Activated CD4-positive, alpha-beta T cell treated with anti-CD3 and anti-CD28 coated beads for 36 hours (primary cell): Measurements from ENCODE around the gene CPOX. TPM values are rescaled to one million over a fixed set of nuclear protein-coding genes. Genes with fewer than 3 reads are reported as not detected.

Source experiments
- ATAC-seq: fragments of 200-7000 bp; cut with Tn5 transposase; one replicate; pipeline ENCODE4 v1.10.0; 2021; ENCODE audit warnings: mild to moderate bottlenecking, moderate library complexity
- CTCF ChIA-PET: fragments of 350-600 bp; sonication (Branson Sonifier 250); formaldehyde crosslinking; loops from one replicate; lab custom pipeline; 2021; ENCODE audit warnings: antibody characterized with exemption; lab: Charles Lee
- POLR2A ChIA-PET: fragments of 350-600 bp; sonication (Branson Sonifier 250); formaldehyde crosslinking; loops from one replicate; lab custom pipeline; 2021; ENCODE audit warnings: antibody characterized with exemption, inconsistent platforms; lab: Charles Lee
- DNase-seq: peaks from one replicate; pipeline ENCODE4 v3.0.0-alpha.2; 2020
- H3K27ac Mint-ChIP-seq: one replicate; pipeline ENCODE4 v1.8.0; 2021; ENCODE audit warnings: mixed read lengths
- H3K27me3 Mint-ChIP-seq: one replicate; pipeline ENCODE4 v1.8.0; 2021; ENCODE audit warnings: mixed read lengths
- H3K36me3 Mint-ChIP-seq: one replicate; pipeline ENCODE4 v1.8.0; 2021; ENCODE audit warnings: low read depth, mixed read lengths
- H3K4me1 Mint-ChIP-seq: one replicate; pipeline ENCODE4 v1.8.0; 2021; ENCODE audit warnings: mixed read lengths
- H3K4me3 Mint-ChIP-seq: one replicate; pipeline ENCODE4 v1.8.0; 2021; ENCODE audit warnings: mild to moderate bottlenecking, moderate library complexity, mixed read lengths
- H3K9me3 Mint-ChIP-seq: one replicate; pipeline ENCODE4 v1.8.0; 2021; ENCODE audit warnings: low read depth, mixed read lengths
- intact Hi-C, 2 experiments: fragments of 100-400 bp; cut with DNase I in 1 of 2; cut with micrococcal nuclease in 1 of 2; formaldehyde crosslinking; loops; one replicate each; pipeline versions ENCODE4 v1.14.2 to v1.15.1; 2022 to 2024; cut with DNase I, micrococcal nuclease
- total RNA-seq, 2 experiments: library from RNA; stranded (reverse); gene quantifications; one replicate each; pipeline ENCODE4 v1.2.3, GENCODE V29; 2021

Gene CPOX
- total RNA-seq, 2 experiments from 2014 or later: 40.3 to 41.9 TPM

DNA sequence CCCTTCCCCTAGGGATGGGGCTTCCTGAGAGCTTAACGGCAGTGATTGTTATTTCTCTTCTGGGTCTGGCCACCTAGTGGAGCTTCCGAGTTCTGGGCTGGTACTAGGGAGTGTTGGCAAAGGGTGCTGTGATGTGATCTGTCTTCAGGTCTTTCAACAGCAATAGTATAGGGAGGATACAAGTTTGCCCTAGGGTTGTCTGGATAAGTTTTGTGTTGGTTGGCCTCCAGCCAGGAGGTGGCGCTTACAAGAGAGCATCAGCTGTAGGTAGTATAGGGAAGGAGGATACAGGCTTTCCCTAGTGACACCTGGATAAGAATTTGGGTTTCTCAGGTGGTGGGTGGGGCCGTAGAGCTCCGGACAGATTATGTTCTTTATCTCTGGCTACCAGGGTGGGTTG, 19.2 kb upstream of the CPOX start:
- no peaks in the 10 kb centered on the region for H3K36me3 Mint-ChIP-seq
- CTCF ChIA-PET: interaction anchor here (0.8 to 3.8 kb wide), 3 partner anchors 10 to 205 kb away, joined by 4 to 23 read pairs (median 5); no protein-coding TSS in a partner anchor

GRCh38 chr3:98608029-98608428, 14.6 kb upstream of the CPOX start:
- Mint-ChIP-seq H3K27ac (no peak overlapping the region), H3K4me3 (no peak overlapping the region), H3K36me3 (no peaks in the 10 kb centered on the region), H3K4me1 (no peaks in the 10 kb centered on the region), H3K9me3 (peaks cover 9% of the 10 kb centered on the region), H3K27me3 (peaks cover 4% of the 10 kb centered on the region)
- intact Hi-C loops: no loop called here
- ATAC-seq (no peak), DNase-seq (no peak)
- ChIA-PET POLR2A (no interaction called here), CTCF (no interaction called here)

More for the DNA sequence above, 19.2 kb upstream of the CPOX start:
- Mint-ChIP-seq H3K27ac (no peak overlapping the region), H3K4me3 (no peak overlapping the region), H3K27me3 (peaks cover 3% of the 10 kb centered on the region), H3K9me3 (peaks cover 6% of the 10 kb centered on the region), H3K4me1 (no peaks in the 10 kb centered on the region)
- POLR2A ChIA-PET: no interaction called here
- DNase-seq (peak; percentile 29), ATAC-seq (no peak)
- intact Hi-C loops: no loop called here

GRCh38 chr3:98603580-98603979, 10.2 kb upstream of the CPOX start:
- DNase-seq (no peak), ATAC-seq (no peak)
- H3K27me3 Mint-ChIP-seq: peaks cover 2% of the 10 kb centered on the region
- no peaks in the 10 kb centered on the region for H3K4me1 Mint-ChIP-seq
- intact Hi-C loops: loop anchor here in 1 of 2 experiments (2.0 to 5.0 kb wide), 2 partner anchors 53 to 1149 kb away; no protein-coding TSS in a partner anchor
- no peaks in the 10 kb centered on the region for H3K36me3 Mint-ChIP-seq
- no peak overlapping the region for H3K27ac Mint-ChIP-seq
- H3K4me3 Mint-ChIP-seq: no peak overlapping the region
- POLR2A ChIA-PET: no interaction called here
- peaks cover 3% of the 10 kb centered on the region for H3K9me3 Mint-ChIP-seq
- CTCF ChIA-PET: interaction anchor here (0.5 to 4.8 kb wide), 8 partner anchors 9 to 57 kb away, joined by 3 to 23 read pairs (median 4); partner anchors contain the start of gene CPOX

DNA sequence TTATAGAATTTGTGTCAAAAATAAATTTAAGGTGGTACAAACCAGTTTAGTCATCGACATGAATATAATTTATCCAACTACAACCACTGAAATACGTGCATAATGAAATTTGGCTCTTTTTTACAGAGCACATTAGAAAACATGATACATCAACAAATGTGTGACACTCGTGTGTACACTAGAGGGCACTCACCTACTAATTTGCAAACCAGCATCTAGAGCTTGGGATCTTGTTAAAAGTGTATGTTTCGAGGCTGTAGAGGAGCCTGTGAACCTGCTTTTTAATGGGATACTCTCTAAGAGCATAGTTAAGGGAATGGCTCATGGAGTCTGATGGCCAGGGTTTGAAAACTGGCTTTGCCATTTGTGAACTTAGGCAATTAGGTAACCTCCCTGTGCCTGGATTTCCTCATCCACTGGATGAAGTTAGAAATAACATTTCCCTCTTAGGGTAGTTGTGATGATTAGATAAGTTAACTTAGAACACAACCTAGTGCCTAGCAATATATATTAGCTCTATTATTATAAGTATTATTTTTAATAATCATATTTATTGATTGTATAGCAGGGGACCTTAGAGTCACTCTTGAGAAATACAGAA, 8.8 kb upstream of the CPOX start:
- ATAC-seq: peak; percentile 78
- H3K9me3 Mint-ChIP-seq: peaks cover under 1% of the 10 kb centered on the region
- POLR2A ChIA-PET: interaction anchor here (0.9 kb wide), 1 partner anchor 299 kb away, joined by 3 read pairs; the partner anchor contains the start of gene DCBLD2
- intact Hi-C loops: loop anchor here (1.0 to 5.0 kb wide), 5 partner anchors 55 to 1150 kb away; no protein-coding TSS in a partner anchor
- peaks cover 2% of the 10 kb centered on the region for H3K27me3 Mint-ChIP-seq
- DNase-seq: peak; percentile 30
- CTCF ChIA-PET: interaction anchor here (0.6 to 4.8 kb wide), 31 partner anchors 9 to 844 kb away, joined by 3 to 34 read pairs (median 4); partner anchors contain the start of gene CPOX
- peaks cover 4% of the 10 kb centered on the region for H3K4me1 Mint-ChIP-seq
- H3K4me3 Mint-ChIP-seq: no peak overlapping the region
- H3K36me3 Mint-ChIP-seq: no peaks in the 10 kb centered on the region
- H3K27ac Mint-ChIP-seq: no peak overlapping the region

DNA sequence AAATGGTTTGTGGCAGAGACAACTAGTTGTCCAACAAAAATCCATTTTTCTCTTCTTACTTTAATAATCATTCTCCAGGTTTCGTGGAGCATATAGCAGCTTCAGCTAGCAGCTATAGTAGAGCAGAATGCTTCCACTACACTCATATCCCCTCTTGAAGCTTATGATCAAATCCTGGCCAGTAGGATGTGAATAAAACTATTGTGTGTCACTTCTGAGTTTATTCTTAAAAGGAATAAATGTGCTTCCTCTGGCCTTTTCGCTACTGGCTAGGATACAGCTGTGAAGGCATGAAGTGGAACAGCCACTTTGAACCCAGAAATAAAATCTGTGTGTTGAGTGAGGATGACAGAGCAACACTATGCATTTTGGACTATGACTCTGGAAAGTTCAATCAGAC, 7.8 kb upstream of the CPOX start:
- no peak overlapping the region for H3K4me3 Mint-ChIP-seq
- POLR2A ChIA-PET: no interaction called here
- no peaks in the 10 kb centered on the region for H3K9me3 Mint-ChIP-seq
- H3K27ac Mint-ChIP-seq: no peak overlapping the region
- CTCF ChIA-PET: interaction anchor here (0.6 to 4.8 kb wide), 20 partner anchors 10 to 392 kb away, joined by 3 to 34 read pairs (median 5); no protein-coding TSS in a partner anchor
- H3K27me3 Mint-ChIP-seq: peaks cover 2% of the 10 kb centered on the region
- H3K4me1 Mint-ChIP-seq: peaks cover 7% of the 10 kb centered on the region
- ATAC-seq (no peak), DNase-seq (no peak)
- intact Hi-C loops: loop anchor here in 1 of 2 experiments (5.0 kb wide), 1 partner anchor 1151 kb away; no protein-coding TSS in a partner anchor
- H3K36me3 Mint-ChIP-seq: no peaks in the 10 kb centered on the region

- Mint-ChIP-seq H3K36me3 (no peaks in the 10 kb centered on the region), H3K9me3 (no peaks in the 10 kb centered on the region), H3K4me1 (peaks cover 7% of the 10 kb centered on the region), H3K27ac (no peak overlapping the region), H3K4me3 (no peak overlapping the region), H3K27me3 (peaks cover 2% of the 10 kb centered on the region)
- ATAC-seq (no peak), DNase-seq (no peak)
- intact Hi-C loops: loop anchor here in 1 of 2 experiments (5.0 kb wide), 1 partner anchor 1152 kb away; no protein-coding TSS in a partner anchor
- CTCF ChIA-PET: interaction anchor here (0.6 to 4.8 kb wide), 12 partner anchors 10 to 253 kb away, joined by 3 to 34 read pairs (median 4); no protein-coding TSS in a partner anchor
- POLR2A ChIA-PET: no interaction called here
These were observed 7.1 kb upstream of the CPOX start for GRCh38 chr3:98600412-98601095.

GRCh38 chr3:98599647-98600411, 6.4 kb upstream of the CPOX start:
- ChIA-PET CTCF (interaction anchor here (0.8 to 4.8 kb wide), 6 partner anchors 9 to 217 kb away, joined by 3 to 34 read pairs (median 13); no protein-coding TSS in a partner anchor), POLR2A (no interaction called here)
- Mint-ChIP-seq H3K9me3 (no peaks in the 10 kb centered on the region), H3K4me1 (peaks cover 7% of the 10 kb centered on the region), H3K27me3 (peaks cover 2% of the 10 kb centered on the region), H3K36me3 (no peaks in the 10 kb centered on the region), H3K4me3 (no peak overlapping the region), H3K27ac (no peak overlapping the region)
- ATAC-seq (no peak), DNase-seq (no peak)
- intact Hi-C loops: loop anchor here (5.0 to 10.0 kb wide), 6 partner anchors 268 to 1215 kb away; partner anchors contain the start of genes CMSS1 (in 1 of the 2), CRYBG3 (in 1 of the 2) and DCBLD2 (in 1 of the 2)

GRCh38 chr3:98598492-98598891, 5.1 kb upstream of the CPOX start:
- Mint-ChIP-seq H3K4me3 (no peak overlapping the region), H3K36me3 (no peaks in the 10 kb centered on the region), H3K27me3 (peaks cover 2% of the 10 kb centered on the region), H3K9me3 (no peaks in the 10 kb centered on the region), H3K4me1 (peaks cover 17% of the 10 kb centered on the region), H3K27ac (no peak overlapping the region)
- ATAC-seq (no peak), DNase-seq (no peak)
- CTCF ChIA-PET: interaction anchor here (0.7 to 1.7 kb wide), 7 partner anchors 26 to 769 kb away, joined by 3 to 7 read pairs (median 3); no protein-coding TSS in a partner anchor
- intact Hi-C loops: loop anchor here (5.0 to 10.0 kb wide), 5 partner anchors 266 to 1216 kb away; partner anchors contain the start of genes CMSS1 (in 1 of the 2), CRYBG3 (in 1 of the 2) and DCBLD2 (in 1 of the 2)
- POLR2A ChIA-PET: no interaction called here

DNA sequence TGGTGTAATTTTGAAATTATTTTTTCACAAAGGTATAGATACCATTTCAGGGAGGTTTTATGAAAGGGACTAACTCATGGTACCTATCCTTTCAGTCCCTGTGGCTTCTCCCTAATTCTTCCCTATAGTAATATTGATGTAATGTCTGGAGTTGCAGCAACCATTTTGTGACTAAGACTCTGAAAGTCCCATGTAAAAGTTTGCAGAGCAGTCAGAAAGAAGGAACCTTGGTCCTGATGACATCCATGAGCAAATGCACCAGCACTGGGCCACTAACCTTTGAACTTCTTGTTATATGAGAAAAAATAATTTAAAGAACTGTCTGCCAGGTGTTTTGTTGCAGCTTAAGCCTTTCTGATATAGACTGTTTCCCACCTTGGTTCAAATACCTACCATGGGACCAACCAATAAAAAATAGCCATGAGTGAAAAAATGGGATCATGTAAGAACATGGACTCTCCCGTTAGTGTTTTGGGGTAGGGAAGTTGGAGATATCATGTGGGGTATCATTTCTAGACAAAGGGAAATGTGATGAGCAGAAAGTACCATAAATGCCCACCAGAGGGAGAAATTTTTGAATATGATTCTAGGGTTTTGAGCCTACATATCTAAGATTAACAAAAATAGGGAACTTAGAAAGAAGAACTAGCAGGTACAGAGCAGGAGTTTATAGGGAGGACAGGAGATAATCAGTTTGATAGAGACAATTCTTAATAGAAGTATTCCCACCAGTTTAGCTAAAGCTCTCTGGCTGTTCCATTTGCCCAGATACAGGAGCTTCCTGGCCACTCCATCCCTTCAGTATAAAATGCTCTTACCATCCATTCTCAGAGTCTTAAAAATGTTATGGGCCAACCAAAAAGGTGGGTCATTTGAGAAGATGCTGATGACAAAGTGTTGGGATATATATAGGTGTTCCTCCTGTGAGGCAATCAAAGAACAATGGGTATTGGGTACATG, 3.4 kb upstream of the CPOX start:
- Mint-ChIP-seq H3K4me1 (peaks cover 27% of the 10 kb centered on the region), H3K9me3 (no peaks in the 10 kb centered on the region), H3K4me3 (no peak overlapping the region), H3K27me3 (no peaks in the 10 kb centered on the region), H3K36me3 (peaks cover 5% of the 10 kb centered on the region), H3K27ac (no peak overlapping the region)
- intact Hi-C loops: loop anchor here (1.0 to 10.0 kb wide), 7 partner anchors 215 to 1218 kb away; partner anchors contain the start of genes CMSS1 (in 1 of the 2), CRYBG3 (in 1 of the 2) and DCBLD2 (in 1 of the 2)
- DNase-seq: no peak
- ATAC-seq: no peak
- ChIA-PET POLR2A (no interaction called here), CTCF (interaction anchor here (0.6 to 2.7 kb wide), 17 partner anchors 8 to 557 kb away, joined by 3 to 11 read pairs (median 4); no protein-coding TSS in a partner anchor)
